H1 (cell line): Measurements from ENCODE around the gene SLC1A1. TPM values are rescaled to one million over a fixed set of nuclear protein-coding genes. Genes with fewer than 3 reads are reported as not detected.

Experiments
- CTCF ChIA-PET: fragments of 300-600 bp; sonication (Branson Sonifier 250); formaldehyde crosslinking; loops from one replicate; lab custom pipeline; 2021; ENCODE audit not compliant: partially characterized antibody; lab: Charles Lee
- POLR2A ChIA-PET: fragments of 300-600 bp; sonication (Branson Sonifier 250); formaldehyde crosslinking; loops from one replicate; lab custom pipeline; 2021; ENCODE audit warnings: inconsistent platforms; ENCODE audit not compliant: partially characterized antibody; lab: Charles Lee
- DNase-seq, 2 experiments: peaks; one replicate each; pipeline versions ENCODE4 v3.0.0 to v3.0.0-alpha.2; 2010 to 2022; ENCODE audit warnings: low spot score in 2 of 2, low read depth in 1 of 2, mixed read lengths in 1 of 2
- FAIRE-seq: peaks from 2 replicates; lab custom pipeline; 2011; peaks lifted over from hg19 to GRCh38; lab: Jason Lieb, UNC
- H2AFZ ChIP-seq: 2 replicates; pipeline ENCODE4 v1.8.1; 2012; ENCODE audit warnings: low read length, inconsistent platforms
- H2AK5ac ChIP-seq: 2 replicates; pipeline ENCODE4 v1.6.1; 2013; ENCODE audit warnings: low read depth, low read length
- H2BK120ac ChIP-seq: replicated peaks from 2 replicates; pipeline ENCODE3; 2013; ENCODE audit warnings: low read depth, low read length, inconsistent platforms
- H2BK12ac ChIP-seq: 2 replicates; pipeline ENCODE4 v1.6.1; 2013; ENCODE audit warnings: low read depth, low read length
- H2BK15ac ChIP-seq: 2 replicates; pipeline ENCODE4 v1.6.1; 2013; ENCODE audit warnings: low read length
- H2BK20ac ChIP-seq: 2 replicates; pipeline ENCODE4 v1.6.1; 2013; ENCODE audit warnings: low read length
- H2BK5ac ChIP-seq: 2 replicates; pipeline ENCODE4 v1.6.1; 2013; ENCODE audit warnings: low read depth, low read length
- H3K14ac ChIP-seq: 2 replicates; pipeline ENCODE4 v1.6.1; 2013; ENCODE audit warnings: inconsistent platforms; ENCODE audit not compliant: insufficient read length
- H3K18ac ChIP-seq: 2 replicates; pipeline ENCODE4 v1.6.1; 2013; ENCODE audit warnings: low read length; ENCODE audit errors: extremely low read depth
- H3K23ac ChIP-seq: 2 replicates; pipeline ENCODE4 v1.6.1; 2013; ENCODE audit warnings: inconsistent platforms; ENCODE audit not compliant: insufficient read length
- H3K23me2 ChIP-seq: 2 replicates; pipeline ENCODE4 v1.6.1; 2013; ENCODE audit warnings: low read depth, low read length
- H3K27ac ChIP-seq: 2 replicates; pipeline ENCODE4 v1.6.1; 2011; ENCODE audit warnings: low read depth, low read length, inconsistent platforms
- H3K27me3 ChIP-seq, 4 experiments: replicated peaks in 1 of 4; 1 replicate in 1 of 4; 2 replicates in 3 of 4; pipeline versions ENCODE4 v1.6.1 to v1.8.1; 2011 to 2013; ENCODE audit warnings: low read length in 3 of 4, mild to moderate bottlenecking in 3 of 4, inconsistent platforms in 2 of 4, mixed read lengths in 2 of 4, moderate library complexity in 1 of 4; ENCODE audit not compliant: control insufficient read depth in 3 of 4, insufficient read depth in 3 of 4; ENCODE audit errors: extremely low read depth in 1 of 4
- H3K36me3 ChIP-seq, 4 experiments: 2 replicates each; pipeline versions ENCODE4 v1.6.1 to v1.8.1; 2011 to 2013; ENCODE audit warnings: mild to moderate bottlenecking in 4 of 4, low read length in 3 of 4, moderate library complexity in 2 of 4, control low read depth in 1 of 4, inconsistent platforms in 1 of 4; ENCODE audit not compliant: insufficient read depth in 4 of 4, control insufficient read depth in 2 of 4
- H3K4ac ChIP-seq: replicated peaks from 2 replicates; pipeline ENCODE3; 2013; ENCODE audit warnings: low read length, low read depth, mixed read lengths, inconsistent platforms; ENCODE audit not compliant: insufficient read length
- H3K4me1 ChIP-seq, 4 experiments: replicated peaks in 1 of 4; 1 replicate in 1 of 4; 2 replicates in 3 of 4; pipeline versions ENCODE4 v1.6.1 to v1.8.1; 2011 to 2013; ENCODE audit warnings: low read length in 3 of 4, inconsistent platforms in 2 of 4, mixed read lengths in 1 of 4; ENCODE audit not compliant: insufficient read depth in 4 of 4, control insufficient read depth in 3 of 4
- H3K4me2 ChIP-seq, 2 experiments: 2 replicates each; pipeline versions ENCODE4 v1.6.1 to v1.8.1; 2011 to 2013; ENCODE audit warnings: low read depth in 2 of 2, low read length in 2 of 2, control low read depth in 1 of 2, inconsistent platforms in 1 of 2, mild to moderate bottlenecking in 1 of 2; ENCODE audit not compliant: insufficient read depth in 1 of 2
- H3K4me3 ChIP-seq, 4 experiments: fragments of 200-600, 300-600 bp in 1 of 4; sonication (generic), shearing (Covaris generic), sonication (Bioruptor Twin) in 1 of 4; 2 replicates each; pipeline versions ENCODE4 v1.5.1 to v1.8.1; 2011 to 2016; ENCODE audit warnings: low read length in 4 of 4, low read depth in 3 of 4, control low read depth in 2 of 4, inconsistent platforms in 2 of 4, mild to moderate bottlenecking in 2 of 4, mixed read lengths in 1 of 4, moderate library complexity in 1 of 4; ENCODE audit not compliant: insufficient read depth in 2 of 4; ENCODE audit errors: extremely low read depth in 1 of 4
- H3K56ac ChIP-seq: replicated peaks from 2 replicates; pipeline ENCODE3; 2013; ENCODE audit warnings: low read depth, mild to moderate bottlenecking, mixed read lengths, low read length, inconsistent platforms; ENCODE audit not compliant: insufficient read length
- H3K79me1 ChIP-seq: 2 replicates; pipeline ENCODE4 v1.6.1; 2013; ENCODE audit warnings: low read depth, low read length, control low read depth
- H3K79me2 ChIP-seq, 2 experiments: 2 replicates each; pipeline versions ENCODE4 v1.6.1 to v1.8.1; 2012 to 2013; ENCODE audit warnings: low read length in 2 of 2, mild to moderate bottlenecking in 2 of 2, inconsistent platforms in 1 of 2; ENCODE audit not compliant: insufficient read depth in 2 of 2, control insufficient read depth in 1 of 2
- H3K9ac ChIP-seq, 4 experiments: replicated peaks in 1 of 4; 1 replicate in 1 of 4; 2 replicates in 3 of 4; pipeline versions ENCODE4 v1.6.1 to v1.8.1; 2011 to 2013; ENCODE audit warnings: low read depth in 3 of 4, low read length in 3 of 4, control low read depth in 2 of 4, mild to moderate bottlenecking in 2 of 4, moderate library complexity in 2 of 4, inconsistent platforms in 1 of 4; ENCODE audit errors: extremely low read depth in 1 of 4
- H3K9me3 ChIP-seq, 2 experiments: 2 replicates each; pipeline versions ENCODE4 v1.6.1 to v1.8.1; 2012 to 2013; ENCODE audit warnings: mild to moderate bottlenecking in 2 of 2, moderate library complexity in 2 of 2, control low read depth in 1 of 2, inconsistent platforms in 1 of 2, low read depth in 1 of 2, low read length in 1 of 2, mixed read lengths in 1 of 2; ENCODE audit not compliant: insufficient read depth in 2 of 2
- H4K20me1 ChIP-seq, 2 experiments: replicated peaks in 1 of 2; 2 replicates each; pipeline versions ENCODE3 to v1.8.1; 2011 to 2013; ENCODE audit warnings: inconsistent platforms in 2 of 2, low read length in 2 of 2, mild to moderate bottlenecking in 1 of 2; ENCODE audit not compliant: insufficient read depth in 2 of 2, control insufficient read depth in 1 of 2
- H4K5ac ChIP-seq: 2 replicates; pipeline ENCODE4 v1.6.1; 2013; ENCODE audit warnings: low read length, low read depth, mixed read lengths, inconsistent platforms; ENCODE audit not compliant: insufficient read length
- H4K8ac ChIP-seq: 2 replicates; pipeline ENCODE4 v1.8.0; 2013; ENCODE audit warnings: mild to moderate bottlenecking, moderate library complexity, low read length, inconsistent platforms; ENCODE audit not compliant: insufficient read depth; ENCODE audit errors: extremely low read depth
- H4K91ac ChIP-seq: replicated peaks from 2 replicates; pipeline ENCODE3; 2013; ENCODE audit warnings: low read length, mixed read lengths, inconsistent platforms; ENCODE audit not compliant: insufficient read length
- ASH2L ChIP-seq: fragments of 200-600, 300-600 bp; sonication (generic); IDR thresholded peaks from one replicate; pipeline ENCODE4 v1.7.1; 2017; ENCODE audit warnings: low read length
- CEBPB ChIP-seq: IDR thresholded peaks from 2 replicates; pipeline ENCODE4 v1.6.1; 2012; ENCODE audit warnings: low read depth, low read length
- CHD1 ChIP-seq: IDR thresholded peaks from 2 replicates; pipeline ENCODE4 v1.6.1; 2012; ENCODE audit warnings: low read depth, low read length, improper control_type of control experiment
- CTBP2 ChIP-seq: IDR thresholded peaks from 2 replicates; pipeline ENCODE4 v1.7.0; 2011; ENCODE audit warnings: borderline replicate concordance, mild to moderate bottlenecking, moderate library complexity, mixed read lengths, low read length; ENCODE audit not compliant: insufficient read depth, insufficient read length
- GTF2F1 ChIP-seq: IDR thresholded peaks from 2 replicates; pipeline ENCODE4 v1.6.1; 2012; ENCODE audit warnings: low read depth, low read length, improper control_type of control experiment, borderline replicate concordance
- KDM4A ChIP-seq: IDR thresholded peaks from one replicate; pipeline ENCODE4 v1.7.1; 2012; ENCODE audit warnings: low read depth, mild to moderate bottlenecking, moderate library complexity, low read length, inconsistent platforms; ENCODE audit not compliant: severe bottlenecking
- RAD21 ChIP-seq, 2 experiments: IDR thresholded peaks in 1 of 2; conservative IDR thresholded peaks in 1 of 2; 2 replicates each; pipeline ENCODE4 v1.6.1; 2011; ENCODE audit warnings: low read depth in 2 of 2, low read length in 2 of 2, improper control_type of control experiment in 1 of 2, inconsistent platforms in 1 of 2, mild to moderate bottlenecking in 1 of 2, moderate library complexity in 1 of 2
- SAP30 ChIP-seq: fragments of 300-600 bp; sonication (generic); IDR thresholded peaks from 2 replicates; pipeline ENCODE4 v1.7.1; 2012; ENCODE audit warnings: low read length, moderate library complexity, mild to moderate bottlenecking, inconsistent platforms; ENCODE audit not compliant: insufficient read depth, insufficient replicate concordance
- TAF7 ChIP-seq: optimal IDR thresholded peaks from 2 replicates; pipeline ENCODE3; 2011; ENCODE audit warnings: low read depth, mild to moderate bottlenecking, inconsistent platforms, low read length, moderate library complexity, borderline replicate concordance
- TCF12 ChIP-seq: IDR thresholded peaks from 2 replicates; pipeline ENCODE4 v1.6.1; 2011; ENCODE audit warnings: low read depth, mild to moderate bottlenecking, low read length
- whole genome bisulfite sequencing, 2 experiments: shearing (Covaris generic) in 1 of 2; methylation state at CpG; one replicate each; pipeline versions ENCODE4 v1.1.6 to v1.1.7; 2013 to 2015; ENCODE audit warnings: low lambda C conversion rate in 2 of 2, mixed read lengths in 2 of 2, inconsistent platforms in 1 of 2, low coverage in 1 of 2, missing lambda C conversion rate in 1 of 2; ENCODE audit not compliant: insufficient replicate concordance in 2 of 2, insufficient coverage in 1 of 2, insufficient read length in 1 of 2; ENCODE audit errors: extremely low coverage in 1 of 2, missing lambda C conversion rate in 1 of 2; 5-methylcytosine and 5-hydroxymethylcytosine counted together
- polyA plus RNA-seq, 7 experiments: library from polyadenylated mRNA; depleted of rRNA in 3 of 7; stranded (reverse) in 5 of 7; unstranded in 2 of 7; fragments of >200 nt in 5 of 7; fragments of 200-250 nt in 2 of 7; gene quantifications; 1 replicate in 5 of 7; 2 replicates in 1 of 7; 4 replicates in 1 of 7; pipeline versions ENCODE4 v1.2.1 to v1.2.3, GENCODE V29; 2011 to 2013; ENCODE audit warnings: missing spikeins in 2 of 7, mixed read lengths in 2 of 7
- total RNA-seq: library from RNA; stranded (reverse); fragmentation: NEBNext Ultra II Directional; extraction: Animal tissue kit (Norgen Biotek cat#: 25700); gene quantifications from 2 replicates; pipeline ENCODE4 v1.2.1, GENCODE V29; 2021
- TF ChIP-seq, protein P1 (sequence below): IDR thresholded peaks from 2 replicates; pipeline ENCODE4 v1.6.1; 2011; ENCODE audit warnings: low read length, improper control_type of control experiment
- TF ChIP-seq, protein P2 (sequence below): IDR thresholded peaks from 2 replicates; pipeline ENCODE4 v1.6.1; 2012; ENCODE audit warnings: inconsistent platforms

Gene SLC1A1
- total and polyA plus RNA-seq, 2 of the 8 experiments (the other 6 are each of a cell fraction or from before 2014, with no cell fraction given): 4.7 to 11.7 TPM

DNA sequence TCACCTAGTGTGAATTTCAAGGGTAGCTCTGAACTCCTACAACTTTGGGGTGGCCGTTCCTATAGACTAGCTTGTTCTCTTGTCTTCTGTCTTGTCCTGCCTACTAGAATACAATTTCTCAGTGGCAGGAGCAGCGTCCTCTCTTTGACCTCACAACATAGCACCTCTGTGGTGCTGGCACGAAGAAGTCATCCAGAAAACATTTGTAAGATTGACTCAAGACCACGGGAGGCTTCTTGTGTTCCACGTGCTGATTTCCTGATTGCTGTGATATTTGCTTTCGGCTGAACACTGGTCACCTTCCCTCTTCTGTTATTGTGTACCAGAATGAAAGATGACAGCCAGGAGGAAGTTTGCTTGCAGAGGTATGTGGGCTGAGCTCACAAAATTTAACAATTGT is 27.0 kb downstream of the SLC1A1 start:
- Histone ChIP-seq H3K14ac (no peak overlapping the region), H2BK20ac (no peak overlapping the region), H3K36me3 (no peaks in the 10 kb centered on the region), H2BK120ac (no peak overlapping the region), H2BK12ac (no peak overlapping the region), H4K5ac (no peak overlapping the region), H3K4me2 (no peak overlapping the region), H3K23ac (no peak overlapping the region), H3K27ac (no peak overlapping the region), H3K79me2 (no peaks in the 10 kb centered on the region), H3K23me2 (no peaks in the 10 kb centered on the region), H4K20me1 (no peaks in the 10 kb centered on the region), H3K4me1 (peaks cover 0 to 16% (median 13%) of the 10 kb centered on the region in 4 experiments; a peak in 5 of 7 replicates), H3K56ac (no peak overlapping the region), H3K9ac (no peak overlapping the region), H3K79me1 (no peaks in the 10 kb centered on the region), H2AFZ (no peak overlapping the region), H3K4me3 (no peak overlapping the region), H2AK5ac (no peak overlapping the region), H2BK15ac (no peak overlapping the region), H3K18ac (no peak overlapping the region), H4K91ac (no peak overlapping the region), H2BK5ac (no peak overlapping the region), H3K9me3 (no peaks in the 10 kb centered on the region), H3K4ac (no peak overlapping the region), H4K8ac (no peak overlapping the region), H3K27me3 (no peaks in the 10 kb centered on the region; a peak in 1 of 7 replicates)
- FAIRE-seq (no peak), DNase-seq (no peak)
- ChIA-PET CTCF (interaction anchor here (1.6 to 3.7 kb wide), 2 partner anchors 10 to 12 kb away, joined by 5 to 9 read pairs; no protein-coding TSS in a partner anchor), POLR2A (no interaction called here)
- WGBS, 2 experiments: 92% methylated on average over 6 of the region's 6 CpGs; no CpG with 5 or more reads in 1 of the 2 experiments
- no peak for TF ChIP-seq ASH2L
- no peak for TF ChIP-seq RAD21 (IDR thresholded peaks at IDR 0.05 in 1 of 2, conservative IDR thresholded peaks at IDR 0.05 in 1 of 2; ENCODE audit: low read depth in 2 of 2, low read length in 2 of 2)
- TF ChIP-seq SAP30: no peak
- no peak for TF ChIP-seq KDM4A
- no peak for TF ChIP-seq TCF12
- no peak for TF ChIP-seq GTF2F1
- TF ChIP-seq, protein P1, sequence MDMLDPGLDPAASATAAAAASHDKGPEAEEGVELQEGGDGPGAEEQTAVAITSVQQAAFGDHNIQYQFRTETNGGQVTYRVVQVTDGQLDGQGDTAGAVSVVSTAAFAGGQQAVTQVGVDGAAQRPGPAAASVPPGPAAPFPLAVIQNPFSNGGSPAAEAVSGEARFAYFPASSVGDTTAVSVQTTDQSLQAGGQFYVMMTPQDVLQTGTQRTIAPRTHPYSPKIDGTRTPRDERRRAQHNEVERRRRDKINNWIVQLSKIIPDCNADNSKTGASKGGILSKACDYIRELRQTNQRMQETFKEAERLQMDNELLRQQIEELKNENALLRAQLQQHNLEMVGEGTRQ: no peak
- no peak for TF ChIP-seq CEBPB
- no peak for TF ChIP-seq CHD1
- TF ChIP-seq, protein P2, sequence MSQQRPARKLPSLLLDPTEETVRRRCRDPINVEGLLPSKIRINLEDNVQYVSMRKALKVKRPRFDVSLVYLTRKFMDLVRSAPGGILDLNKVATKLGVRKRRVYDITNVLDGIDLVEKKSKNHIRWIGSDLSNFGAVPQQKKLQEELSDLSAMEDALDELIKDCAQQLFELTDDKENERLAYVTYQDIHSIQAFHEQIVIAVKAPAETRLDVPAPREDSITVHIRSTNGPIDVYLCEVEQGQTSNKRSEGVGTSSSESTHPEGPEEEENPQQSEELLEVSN: no peak
- TF ChIP-seq TAF7: no peak
- no peak for TF ChIP-seq CTBP2
